ENCODE data around the gene ERG.

DNA sequence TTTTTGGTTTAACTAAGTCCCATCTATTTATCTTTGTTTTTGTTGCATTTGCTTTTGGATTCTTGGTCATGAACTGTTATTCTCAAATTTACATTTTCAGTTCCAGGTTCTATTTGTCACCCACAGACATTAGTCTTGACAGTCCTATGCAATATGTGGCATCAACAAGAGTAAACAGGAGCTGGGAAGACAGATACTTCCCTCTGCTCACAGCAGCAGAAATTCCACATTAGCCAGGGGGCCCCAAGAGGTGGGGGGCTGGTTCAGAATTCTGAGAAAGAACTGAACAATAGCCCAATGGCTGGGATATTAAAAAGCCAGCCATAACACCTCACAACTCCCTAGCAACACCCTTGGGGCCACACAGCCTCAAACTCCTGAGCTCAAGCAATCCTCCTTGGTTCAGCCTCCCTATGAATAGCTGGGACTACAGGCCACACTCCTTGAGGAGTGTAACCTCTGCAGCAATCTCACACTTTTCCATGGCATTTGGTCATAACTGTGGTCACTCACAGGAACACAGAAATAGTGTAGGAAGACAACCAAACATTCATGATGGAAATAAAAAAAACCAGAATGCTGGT lies 67.8 kb downstream of the ERG start:
- TF ChIP-seq, protein P1, sequence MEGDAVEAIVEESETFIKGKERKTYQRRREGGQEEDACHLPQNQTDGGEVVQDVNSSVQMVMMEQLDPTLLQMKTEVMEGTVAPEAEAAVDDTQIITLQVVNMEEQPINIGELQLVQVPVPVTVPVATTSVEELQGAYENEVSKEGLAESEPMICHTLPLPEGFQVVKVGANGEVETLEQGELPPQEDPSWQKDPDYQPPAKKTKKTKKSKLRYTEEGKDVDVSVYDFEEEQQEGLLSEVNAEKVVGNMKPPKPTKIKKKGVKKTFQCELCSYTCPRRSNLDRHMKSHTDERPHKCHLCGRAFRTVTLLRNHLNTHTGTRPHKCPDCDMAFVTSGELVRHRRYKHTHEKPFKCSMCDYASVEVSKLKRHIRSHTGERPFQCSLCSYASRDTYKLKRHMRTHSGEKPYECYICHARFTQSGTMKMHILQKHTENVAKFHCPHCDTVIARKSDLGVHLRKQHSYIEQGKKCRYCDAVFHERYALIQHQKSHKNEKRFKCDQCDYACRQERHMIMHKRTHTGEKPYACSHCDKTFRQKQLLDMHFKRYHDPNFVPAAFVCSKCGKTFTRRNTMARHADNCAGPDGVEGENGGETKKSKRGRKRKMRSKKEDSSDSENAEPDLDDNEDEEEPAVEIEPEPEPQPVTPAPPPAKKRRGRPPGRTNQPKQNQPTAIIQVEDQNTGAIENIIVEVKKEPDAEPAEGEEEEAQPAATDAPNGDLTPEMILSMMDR (IDR thresholded peaks at IDR 0.05) = no peak
- no peak for TF ChIP-seq POLR2A (IDR thresholded peaks at IDR 0.05)

All from heart left ventricle (tissue), 13 donors.